TTC549 (cell line): ENCODE measurements around the gene DES.

Experiments used
- FAIRE-seq: peaks from 2 replicates; lab custom pipeline; 2012; peaks lifted over from hg19 to GRCh38; lab: Jason Lieb, UNC

The DES gene

DNA sequence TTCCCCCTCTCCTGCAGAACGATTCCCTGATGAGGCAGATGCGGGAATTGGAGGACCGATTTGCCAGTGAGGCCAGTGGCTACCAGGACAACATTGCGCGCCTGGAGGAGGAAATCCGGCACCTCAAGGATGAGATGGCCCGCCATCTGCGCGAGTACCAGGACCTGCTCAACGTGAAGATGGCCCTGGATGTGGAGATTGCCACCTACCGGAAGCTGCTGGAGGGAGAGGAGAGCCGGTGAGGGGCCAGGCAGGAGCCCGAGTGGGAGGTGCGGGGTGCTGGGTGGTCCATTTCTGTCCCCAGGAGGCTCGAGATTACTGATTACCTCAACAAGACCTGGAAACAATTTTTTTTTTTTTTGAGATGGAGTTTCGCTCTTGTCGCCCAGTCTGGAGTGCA, 3.1 kb downstream of the DES start:
- no peak for FAIRE-seq

DNA sequence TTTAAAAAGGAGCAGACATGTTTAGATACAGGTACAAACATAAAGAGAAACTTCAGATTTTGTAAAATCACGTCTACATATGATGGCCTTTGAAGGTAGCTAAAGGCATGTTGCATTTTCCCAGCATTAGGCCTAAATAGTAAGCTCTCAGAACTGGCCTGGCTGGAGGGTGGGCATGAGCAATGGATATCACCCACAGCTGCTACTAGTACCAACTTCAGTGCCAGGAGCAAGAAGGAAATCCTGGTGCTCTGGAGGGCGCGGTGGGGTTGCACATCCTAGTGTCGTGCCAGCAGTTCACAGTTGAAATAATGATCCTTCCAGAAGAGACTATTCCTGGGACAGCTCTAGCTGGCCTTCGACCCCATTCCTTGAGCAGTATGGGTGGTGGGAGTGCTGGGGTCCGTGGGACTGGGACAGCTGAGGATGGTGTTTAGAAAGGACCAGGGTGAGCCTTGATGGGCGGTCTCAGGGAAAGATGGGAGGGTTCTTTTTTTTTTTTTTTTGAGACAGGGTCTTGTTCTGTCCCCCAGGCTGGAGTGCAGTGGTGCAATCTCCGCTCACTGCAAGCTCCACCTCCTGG, 4.9 kb downstream of the DES start:
- no peak for FAIRE-seq

DNA sequence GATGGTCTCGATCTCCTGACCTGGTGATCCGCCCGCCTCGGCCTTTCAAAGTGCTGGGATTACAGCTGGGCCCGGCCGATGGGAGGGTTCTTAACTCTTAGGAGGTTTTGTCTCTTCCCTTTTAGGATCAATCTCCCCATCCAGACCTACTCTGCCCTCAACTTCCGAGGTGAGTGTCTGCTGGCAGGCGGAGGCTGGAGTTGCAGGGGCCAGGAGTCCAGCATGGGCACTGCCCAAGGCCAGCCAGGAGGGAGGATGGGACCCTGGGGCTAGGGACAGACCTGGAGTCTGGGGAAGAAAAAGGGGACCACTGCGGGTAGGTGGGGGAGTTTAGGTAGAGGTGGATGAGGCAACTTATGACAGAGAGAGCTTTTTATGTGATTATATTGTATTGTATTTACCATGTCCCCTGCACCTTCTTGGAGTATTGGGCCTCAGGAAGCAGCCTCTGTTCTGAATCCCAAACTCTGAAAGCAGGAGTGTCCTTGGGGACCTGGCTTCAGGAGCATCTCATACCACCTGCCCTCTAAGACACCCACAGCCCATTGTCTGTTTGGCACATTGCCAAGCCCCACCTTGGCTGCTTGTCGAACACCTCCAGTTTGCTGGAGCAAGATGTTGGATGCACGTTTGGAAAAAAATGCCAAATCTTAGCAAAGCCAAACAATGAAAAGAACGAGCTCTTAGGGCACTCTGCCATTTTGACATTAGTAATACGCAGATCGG, 5.6 kb downstream of the DES start:
- no peak for FAIRE-seq

DNA sequence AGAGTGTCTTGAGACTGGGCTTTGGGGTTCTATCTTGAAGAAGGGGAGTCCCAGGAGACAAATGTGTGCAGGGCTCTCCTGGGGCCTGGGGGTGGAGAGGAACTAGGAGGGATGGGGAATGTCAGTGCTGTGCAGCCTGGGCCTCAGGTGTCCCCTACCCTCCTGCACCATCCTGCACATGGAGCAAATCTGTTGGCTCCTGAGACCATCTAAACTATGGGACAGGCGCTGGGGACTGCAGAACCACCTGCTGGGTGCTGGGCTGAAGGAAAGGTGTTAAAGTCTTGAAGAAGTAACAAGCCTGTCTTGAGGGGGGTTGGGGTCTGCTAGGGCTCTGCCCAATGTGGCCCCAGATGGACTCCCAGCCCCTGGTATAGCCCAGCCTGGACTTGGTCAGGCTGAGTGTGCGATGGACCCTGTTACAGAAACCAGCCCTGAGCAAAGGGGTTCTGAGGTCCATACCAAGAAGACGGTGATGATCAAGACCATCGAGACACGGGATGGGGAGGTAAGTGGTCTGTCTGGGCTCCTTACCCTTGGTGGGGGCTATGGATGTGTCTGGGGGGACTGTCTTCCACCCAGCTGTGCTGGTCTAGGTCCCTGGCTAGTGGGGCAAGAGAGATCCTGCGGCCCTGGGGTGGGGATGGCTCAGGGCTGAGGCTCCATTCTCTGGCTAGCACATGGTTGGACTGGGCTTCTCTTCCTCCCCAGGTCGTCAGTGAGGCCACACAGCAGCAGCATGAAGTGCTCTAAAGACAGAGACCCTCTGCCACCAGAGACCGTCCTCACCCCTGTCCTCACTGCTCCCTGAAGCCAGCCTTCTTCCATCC, 7.3 kb downstream of the DES start:
- FAIRE-seq = no peak

DNA sequence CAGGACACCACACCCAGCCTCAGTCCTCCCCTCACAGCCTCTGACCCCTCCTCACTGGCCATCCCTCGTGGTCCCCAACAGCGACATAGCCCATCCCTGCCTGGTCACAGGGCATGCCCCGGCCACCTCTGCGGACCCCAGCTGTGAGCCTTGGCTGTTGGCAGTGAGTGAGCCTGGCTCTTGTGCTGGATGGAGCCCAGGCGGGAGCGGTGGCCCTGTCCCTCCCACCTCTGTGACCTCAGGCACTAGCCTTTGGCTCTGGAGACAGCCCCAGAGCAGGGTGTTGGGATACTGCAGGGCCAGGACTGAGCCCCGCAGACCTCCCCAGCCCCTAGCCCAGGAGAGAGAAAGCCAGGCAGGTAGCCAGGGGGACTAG, 7.9 kb downstream of the DES start:
- FAIRE-seq = no peak

DNA sequence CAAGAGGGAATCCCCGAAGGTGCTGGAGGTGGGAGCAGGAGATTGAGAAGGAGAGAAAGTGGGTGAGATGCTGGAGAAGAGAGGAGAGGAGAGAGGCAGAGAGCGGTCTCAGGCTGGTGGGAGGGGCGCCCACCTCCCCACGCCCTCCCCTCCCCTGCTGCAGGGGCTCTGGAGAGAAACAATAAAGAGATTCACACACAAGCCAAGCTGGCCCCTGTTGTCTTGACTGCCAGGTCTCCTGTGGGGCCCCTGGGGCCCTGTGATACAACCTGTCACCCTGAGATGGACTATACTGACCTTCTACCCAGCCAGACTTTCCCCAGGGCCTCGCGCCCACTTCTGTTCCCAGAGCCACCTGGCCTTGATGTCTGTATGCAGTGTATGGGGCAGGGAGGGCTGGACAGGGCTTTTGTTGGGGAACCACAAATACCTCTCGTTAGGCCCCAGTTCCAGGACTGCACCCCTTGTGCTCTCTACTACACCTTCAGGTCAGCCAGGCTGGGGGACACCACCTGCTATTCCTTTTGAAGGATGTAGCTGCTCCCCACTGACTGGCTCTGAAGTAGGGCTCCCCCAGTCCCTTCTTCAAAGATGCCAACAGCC, 8.5 kb downstream of the DES start:
- FAIRE-seq = no peak

DNA sequence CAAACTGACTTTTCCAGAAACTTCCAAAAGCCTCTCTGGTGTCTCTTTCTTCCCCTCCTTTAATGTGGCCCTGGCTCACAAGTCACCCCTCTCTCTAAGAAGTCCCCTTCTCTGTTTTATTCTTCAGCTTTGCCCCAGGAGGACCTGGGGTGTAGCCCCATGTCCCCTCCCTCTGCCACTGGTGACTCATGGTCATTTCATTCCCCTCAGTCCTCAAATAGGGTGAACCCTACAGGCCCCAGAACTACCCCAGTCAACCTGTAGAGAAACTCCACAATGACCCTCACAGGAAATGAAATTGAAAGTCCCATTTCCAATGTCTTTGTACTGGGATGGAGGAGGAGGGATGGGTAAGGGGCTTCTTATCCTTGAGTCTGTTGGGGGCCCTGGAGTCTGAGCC, 10.3 kb downstream of the DES start:
- FAIRE-seq = no peak

DNA sequence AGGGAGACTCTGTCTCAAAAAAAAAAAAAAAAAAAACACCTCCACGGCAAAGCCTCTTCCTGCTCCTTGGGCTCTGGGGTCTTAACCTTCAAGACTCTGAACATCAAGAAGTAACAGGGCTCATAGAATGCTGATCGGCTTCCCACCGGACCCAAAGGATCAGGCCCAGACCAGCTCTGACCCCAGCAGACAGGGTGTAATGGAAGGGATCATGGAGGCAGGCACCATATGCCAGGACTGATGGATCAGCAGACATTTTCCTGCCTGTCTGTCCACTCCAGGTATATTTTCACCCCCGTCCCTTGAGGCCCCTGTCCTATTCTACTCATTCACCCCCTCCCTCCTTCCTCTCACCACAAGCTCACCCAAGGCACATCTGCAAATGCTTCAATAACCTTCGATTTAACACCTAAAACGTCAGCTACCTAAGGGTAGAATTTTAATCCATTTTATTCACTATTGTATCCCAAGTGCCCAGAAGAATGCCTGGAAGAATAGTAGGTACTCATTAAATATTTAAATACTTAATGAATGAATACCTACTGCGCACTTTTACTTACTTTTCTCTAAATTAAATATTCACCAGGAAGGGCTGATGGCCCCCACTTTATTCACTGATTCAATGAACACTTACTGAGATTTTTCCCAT, 11.9 kb downstream of the DES start:
- no peak for FAIRE-seq

DNA sequence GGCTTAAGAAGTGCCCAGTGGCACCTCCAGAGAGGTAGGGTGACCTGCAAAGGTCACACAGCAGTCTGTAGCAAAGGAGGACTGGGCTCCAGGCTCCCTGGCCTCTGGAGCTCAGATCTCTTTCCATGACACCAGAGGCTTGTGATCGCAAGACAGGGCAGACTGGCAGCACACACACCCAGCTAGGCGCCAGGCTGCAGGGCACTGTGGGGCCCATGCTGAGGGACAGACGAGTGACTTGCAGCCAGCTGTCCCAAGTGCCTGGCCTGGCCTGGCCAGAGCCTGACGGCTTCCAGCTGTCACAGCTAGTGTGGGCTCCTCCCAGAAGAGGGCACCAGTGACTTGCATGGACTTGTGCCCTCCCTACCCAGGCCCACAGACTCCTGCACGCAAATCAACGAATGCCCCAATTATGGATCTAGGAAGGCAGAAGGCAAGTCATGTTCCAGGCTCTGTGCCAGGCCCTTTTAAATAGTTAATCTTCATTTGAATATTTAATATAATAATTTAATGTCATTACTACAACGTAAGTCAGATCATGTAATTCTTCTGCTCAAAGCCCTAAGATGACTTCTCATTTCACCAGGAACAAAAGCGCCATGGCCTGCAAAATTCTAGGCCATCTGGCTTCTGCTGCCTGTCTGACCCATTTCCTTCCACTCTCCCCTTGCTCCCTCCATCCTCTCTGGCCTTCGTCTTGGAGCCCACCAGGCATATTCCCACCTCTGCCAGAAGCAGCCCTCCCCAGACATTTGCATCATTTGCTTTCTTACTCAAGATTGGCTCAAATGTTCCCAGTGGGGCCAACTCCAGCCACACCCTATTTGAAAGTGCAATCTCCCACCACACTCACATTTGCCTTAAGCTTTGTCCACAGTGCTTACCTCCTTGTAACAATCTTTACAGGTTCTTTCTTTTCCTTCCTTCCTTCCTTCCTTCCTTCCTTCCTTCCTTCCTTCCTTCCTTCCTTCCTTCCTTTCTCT, 12.7 kb downstream of the DES start:
- no peak for FAIRE-seq

DNA sequence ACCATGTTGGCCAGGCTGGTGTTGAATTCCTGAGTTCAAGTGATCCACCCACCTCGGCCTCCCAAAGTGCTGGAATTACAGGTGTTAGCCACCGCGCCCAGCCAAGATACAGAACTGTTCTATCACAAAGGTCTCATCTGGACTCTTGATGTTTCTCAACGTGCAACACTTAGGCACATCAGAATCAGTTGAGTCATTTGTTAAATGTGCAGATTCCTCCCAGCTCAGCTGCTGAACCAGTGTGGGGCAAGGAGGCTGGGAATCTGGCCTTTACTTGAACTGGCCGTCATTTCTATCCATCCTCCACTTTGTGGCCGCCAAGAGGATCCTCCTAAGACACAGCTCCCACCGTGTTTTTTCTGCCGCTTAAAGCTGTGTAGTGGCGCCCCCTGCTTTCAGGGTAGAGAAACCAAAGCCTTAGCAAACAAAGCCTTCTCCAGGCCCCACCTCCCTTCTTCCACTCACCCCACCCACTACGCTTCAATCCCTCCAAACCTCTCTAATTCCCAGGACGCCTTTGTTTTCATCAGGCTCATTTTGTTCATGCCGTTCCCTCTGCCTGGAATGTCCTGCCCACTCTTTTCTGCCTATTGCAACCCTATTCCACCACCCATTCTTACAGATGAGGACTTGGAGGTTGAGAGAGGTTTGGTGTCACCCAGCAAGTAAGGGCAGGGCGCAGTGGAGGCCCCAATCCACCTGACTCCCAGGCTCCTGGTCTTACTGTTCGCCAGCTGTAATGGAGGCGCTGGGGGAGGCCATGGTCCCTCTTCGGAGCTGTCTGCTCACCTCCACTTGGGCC, 15.7 kb downstream of the DES start:
- no peak for FAIRE-seq

DNA sequence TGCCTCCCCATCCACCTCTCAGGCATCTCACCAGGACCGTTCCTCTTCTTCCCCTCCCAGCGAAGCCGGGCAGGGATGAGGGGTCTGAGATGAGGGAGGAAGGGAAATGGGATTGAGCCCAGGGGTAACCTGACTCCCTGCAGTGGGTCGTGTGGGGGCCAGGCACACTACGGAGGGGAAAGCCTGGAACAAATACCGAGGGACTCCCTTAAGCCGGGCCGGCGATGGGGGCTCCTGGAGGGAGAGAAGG, 16.2 kb downstream of the DES start:
- FAIRE-seq = no peak

DNA sequence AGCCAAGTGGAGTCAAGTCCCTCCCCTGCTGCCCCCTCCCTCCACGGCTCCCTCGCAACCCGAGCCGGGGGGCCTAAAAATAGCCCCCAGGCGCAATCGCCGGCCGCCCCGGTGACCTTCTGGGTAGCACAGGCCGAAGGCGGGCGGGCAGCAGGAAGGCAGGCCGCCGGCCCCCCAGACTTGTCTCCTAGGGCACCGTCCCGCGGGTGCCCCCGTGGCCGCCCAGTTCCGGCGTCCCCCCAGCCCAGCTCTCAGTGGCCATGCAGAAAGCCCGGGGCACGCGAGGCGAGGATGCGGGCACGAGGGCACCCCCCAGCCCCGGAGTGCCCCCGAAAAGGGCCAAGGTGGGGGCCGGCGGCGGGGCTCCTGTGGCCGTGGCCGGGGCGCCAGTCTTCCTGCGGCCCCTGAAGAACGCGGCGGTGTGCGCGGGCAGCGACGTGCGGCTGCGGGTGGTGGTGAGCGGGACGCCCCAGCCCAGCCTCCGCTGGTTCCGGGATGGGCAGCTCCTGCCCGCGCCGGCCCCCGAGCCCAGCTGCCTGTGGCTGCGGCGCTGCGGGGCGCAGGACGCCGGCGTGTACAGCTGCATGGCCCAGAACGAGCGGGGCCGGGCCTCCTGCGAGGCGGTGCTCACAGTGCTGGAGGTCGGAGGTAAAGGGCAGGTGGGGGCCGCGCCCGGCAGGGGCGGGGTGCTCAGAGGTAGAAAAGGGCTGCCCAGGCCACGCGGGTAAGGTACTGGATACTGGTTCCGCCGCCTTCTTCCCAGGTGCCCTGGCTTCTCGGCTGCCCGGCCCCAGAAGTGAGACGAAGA, 16.7 kb downstream of the DES start, which contains the start of gene SPEG:
TSS of gene SPEG (plus strand) at position 126 of the 808 bp plus-strand sequence. CDS start at position 261, 135 bp downstream.
- FAIRE-seq = no peak

DNA sequence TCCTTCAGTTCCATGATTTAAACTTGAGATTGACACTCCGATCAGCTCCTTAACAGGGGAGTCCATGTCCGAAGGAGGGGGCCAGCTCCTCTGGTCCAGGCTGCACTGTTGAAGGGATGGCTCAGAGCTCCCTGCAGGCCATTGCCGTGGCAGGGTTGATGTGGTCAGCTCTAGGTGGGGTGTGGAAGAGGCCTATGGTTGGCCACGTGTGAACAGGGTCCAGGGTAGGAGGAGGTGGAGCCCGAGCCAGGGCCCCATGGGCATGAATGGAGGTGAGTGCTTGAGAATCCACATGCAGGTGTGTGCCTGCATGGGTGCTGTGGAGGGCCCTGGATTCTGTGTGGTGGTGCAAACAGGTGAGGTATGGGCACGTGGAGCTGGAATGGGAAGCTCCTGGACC, 17.5 kb downstream of the DES start:
- FAIRE-seq = no peak

DNA sequence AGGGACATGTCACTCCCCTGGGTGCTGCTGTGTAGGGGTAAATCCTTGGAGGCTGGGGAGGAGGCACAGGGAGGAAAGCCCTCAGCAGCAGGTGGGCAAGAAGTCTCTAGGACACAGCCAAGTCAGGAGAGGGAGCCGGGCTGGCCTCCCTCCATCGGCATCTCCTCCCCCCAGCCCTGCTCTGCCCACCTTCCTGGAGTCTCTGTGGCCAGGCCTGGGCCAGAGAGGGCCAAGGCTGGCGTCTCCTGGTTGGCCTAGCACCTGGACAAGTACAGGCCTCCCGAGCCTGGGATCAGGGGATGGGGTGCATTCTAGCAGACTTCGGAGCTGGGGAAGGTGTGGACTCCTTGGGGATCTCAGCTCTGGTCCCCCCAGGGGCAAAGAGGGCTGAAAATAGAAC, 18.3 kb downstream of the DES start:
- no peak for FAIRE-seq

DNA sequence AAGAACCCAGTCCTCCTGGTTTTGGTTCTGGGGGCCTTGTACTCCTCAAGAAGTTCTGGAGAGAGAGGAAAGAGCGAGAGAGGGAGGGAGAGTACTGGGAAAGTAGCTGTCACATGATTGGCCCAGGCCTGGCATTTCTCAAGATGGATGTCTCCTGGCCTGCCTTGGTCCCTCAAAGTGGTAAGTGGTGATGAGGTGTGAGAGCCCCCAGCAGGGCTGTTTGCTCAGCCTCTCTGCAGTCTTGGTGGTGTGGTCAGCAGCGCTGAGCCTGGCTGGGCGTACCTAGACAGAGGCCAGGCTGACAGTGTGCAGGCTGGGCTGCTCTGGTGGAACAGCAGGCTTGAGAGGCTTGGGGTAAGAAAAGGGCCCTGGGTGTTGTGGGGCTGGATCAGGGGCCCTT, 19.0 kb downstream of the DES start:
- FAIRE-seq = no peak

DNA sequence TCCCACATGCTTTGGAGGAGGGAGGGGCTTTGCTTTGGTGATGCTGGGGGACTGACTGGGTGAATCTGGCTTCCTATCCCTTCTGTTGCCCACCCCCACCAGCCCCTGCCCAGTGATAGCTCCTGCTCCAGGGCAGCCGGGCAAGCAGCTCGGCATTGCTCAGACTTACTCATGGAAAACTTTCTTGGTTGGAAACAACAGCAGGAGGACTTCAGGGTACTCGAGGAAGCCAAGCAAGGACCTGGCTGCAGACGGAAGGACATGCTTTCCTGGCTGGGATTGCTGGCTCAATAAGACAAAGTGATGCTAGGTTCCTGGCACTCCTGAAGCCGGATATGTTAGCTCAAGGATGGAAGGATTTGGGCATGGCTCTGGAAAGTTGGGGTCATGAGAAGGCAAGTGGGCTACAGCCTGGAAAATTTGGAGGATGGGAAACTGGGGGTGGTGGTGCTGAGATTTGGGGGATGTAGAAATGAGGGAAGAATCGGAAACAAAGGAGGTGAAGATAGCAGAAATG, 19.6 kb downstream of the DES start:
- FAIRE-seq = no peak

DNA sequence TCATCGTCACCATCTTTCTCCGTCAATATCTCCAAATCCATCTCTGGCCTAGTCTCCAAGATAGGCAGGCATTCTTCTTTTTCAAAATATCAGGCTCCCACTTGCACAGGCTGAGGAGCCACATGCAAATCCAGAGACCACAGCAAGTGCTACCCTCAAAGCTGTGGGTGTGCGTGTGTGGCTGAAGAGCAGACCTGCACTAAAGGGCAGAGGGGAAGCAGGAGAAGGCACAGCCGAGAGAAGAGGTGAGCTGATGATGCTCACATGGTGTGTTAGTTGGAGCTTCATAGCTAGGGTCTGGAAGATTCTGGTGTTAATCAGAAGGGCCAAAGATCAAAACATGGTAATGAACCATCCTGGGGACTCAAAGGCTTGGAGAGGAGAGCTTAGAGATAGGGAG, 20.3 kb downstream of the DES start:
- no peak for FAIRE-seq

DNA sequence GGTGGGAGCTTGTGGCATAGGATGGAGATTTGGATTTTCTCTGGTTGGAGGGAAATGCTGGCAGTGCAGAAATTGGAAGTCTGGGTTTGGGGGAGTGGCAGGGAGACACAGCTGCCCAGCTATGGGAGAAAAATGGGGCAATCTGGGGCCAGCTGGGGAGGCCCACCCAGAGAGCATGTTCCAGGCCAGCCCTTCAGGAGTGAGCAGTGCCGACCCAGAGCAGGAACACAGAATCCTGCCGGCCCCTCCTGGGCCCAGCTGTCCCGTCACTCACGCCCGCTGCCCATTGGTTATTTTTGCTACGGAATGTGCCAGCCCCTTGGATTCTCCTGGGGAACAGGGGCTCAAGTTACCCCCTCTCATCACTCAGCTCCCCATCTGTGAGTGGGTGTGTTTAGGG, 21.3 kb downstream of the DES start:
- FAIRE-seq = no peak

DNA sequence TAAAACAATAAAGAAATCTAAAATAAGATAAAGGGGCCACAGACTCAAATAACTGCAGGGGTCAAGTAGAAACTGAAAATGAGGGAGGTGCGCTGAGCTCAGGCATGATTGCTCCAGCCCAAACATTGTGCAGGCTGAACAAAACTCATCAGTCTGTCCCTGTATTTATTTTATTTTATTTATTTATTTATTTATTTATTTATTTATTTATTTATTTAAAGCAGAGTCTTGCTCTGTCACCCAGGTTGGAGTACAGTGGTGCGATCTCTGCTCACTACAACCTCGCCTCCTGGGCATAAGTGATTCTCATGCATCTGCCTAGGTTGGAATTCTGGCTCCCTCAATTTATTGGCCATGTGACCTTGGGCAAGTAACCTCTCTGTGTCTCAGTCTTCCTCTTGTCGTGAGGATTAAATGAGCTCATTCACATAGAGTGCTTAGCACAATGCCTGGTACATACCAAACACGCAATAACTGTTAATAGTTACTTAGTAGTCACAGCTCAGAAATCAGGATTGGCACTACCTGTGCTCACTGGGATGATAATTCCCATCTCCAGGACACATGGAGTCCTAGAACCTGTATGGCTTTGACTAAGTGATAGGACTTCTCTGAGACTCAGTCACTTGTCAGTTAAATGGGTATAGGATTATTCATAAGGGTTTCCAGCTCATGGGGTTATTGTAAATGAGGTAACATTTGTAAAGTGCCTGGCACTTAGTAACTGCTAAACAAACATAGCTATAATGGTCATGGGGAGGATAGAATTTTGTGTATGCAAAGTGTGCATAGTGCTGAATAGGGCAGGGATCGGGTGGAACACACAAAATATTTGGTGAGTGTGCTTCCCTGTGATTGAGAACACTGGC, 22.4 kb downstream of the DES start:
- FAIRE-seq = no peak
